ENCODE results near the gene C21orf58.

Gene C21orf58

DNA sequence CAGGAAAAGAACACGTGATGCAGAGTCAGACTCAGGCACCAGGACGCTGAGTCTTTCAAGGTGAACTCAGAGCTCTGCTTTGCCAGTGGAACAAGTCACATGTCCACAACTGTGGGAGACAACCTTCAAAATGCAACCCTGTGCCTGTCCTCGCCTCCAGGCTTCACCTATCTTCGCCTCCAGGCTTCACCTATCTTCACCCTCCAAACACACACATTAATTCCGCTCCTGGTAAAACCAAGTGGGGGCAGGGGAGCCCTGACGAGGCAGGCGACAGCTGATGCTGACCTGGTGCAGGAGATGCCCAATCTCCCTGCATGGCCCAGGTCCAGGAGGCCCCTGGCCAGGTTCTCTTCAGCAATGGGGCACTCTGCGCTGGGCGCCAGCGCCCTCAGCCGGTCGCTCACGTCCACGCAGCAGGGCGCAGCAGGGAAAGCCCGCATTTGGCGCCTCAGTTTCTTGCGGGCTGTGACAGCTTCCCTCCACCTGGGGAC, 67.1 kb downstream of the C21orf58 start:
- no peak overlapping the region for H3K4me3 ChIP-seq (ENCODE audit: low read length)
- no peak for DNase-seq (ENCODE audit: low read depth)
- TF ChIP-seq, protein P1, sequence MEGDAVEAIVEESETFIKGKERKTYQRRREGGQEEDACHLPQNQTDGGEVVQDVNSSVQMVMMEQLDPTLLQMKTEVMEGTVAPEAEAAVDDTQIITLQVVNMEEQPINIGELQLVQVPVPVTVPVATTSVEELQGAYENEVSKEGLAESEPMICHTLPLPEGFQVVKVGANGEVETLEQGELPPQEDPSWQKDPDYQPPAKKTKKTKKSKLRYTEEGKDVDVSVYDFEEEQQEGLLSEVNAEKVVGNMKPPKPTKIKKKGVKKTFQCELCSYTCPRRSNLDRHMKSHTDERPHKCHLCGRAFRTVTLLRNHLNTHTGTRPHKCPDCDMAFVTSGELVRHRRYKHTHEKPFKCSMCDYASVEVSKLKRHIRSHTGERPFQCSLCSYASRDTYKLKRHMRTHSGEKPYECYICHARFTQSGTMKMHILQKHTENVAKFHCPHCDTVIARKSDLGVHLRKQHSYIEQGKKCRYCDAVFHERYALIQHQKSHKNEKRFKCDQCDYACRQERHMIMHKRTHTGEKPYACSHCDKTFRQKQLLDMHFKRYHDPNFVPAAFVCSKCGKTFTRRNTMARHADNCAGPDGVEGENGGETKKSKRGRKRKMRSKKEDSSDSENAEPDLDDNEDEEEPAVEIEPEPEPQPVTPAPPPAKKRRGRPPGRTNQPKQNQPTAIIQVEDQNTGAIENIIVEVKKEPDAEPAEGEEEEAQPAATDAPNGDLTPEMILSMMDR (conservative IDR thresholded peaks at IDR 0.05; ENCODE audit: low read depth, low read length), result no peak

DNA sequence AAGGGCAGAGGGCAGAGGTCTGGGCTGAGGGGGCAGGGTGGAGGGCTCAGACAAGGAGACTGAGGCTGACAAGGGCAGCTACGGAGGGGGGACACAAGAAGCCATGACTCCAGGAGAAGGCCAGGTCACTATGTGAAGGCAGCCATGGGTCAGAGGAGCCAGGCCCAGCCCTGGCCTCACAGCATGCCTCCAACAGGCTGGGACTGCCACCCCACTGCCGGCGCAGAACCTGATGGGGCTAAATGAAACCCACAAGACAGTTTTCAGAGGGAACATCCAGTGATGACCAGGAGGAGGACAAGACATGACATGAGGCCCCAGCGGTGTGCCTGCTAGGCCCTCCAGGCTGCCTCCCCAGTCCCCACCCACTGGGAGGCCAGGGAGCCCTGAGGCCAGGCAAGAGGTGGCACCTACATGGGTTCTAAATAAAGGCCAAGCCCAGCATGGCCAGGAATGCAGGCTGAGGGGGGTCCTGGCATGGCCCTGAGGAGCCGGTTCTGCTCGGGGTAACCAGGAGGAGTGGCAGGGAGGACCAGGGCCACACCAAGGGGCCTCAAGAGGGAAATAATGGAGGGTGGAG, 67.8 kb downstream of the C21orf58 start:
- no peak for DNase-seq (ENCODE audit: low read depth)
- no peak overlapping the region for H3K4me3 ChIP-seq (ENCODE audit: low read length)
- TF ChIP-seq, protein P1 (conservative IDR thresholded peaks at IDR 0.05; ENCODE audit: low read depth, low read length), result no peak

DNA sequence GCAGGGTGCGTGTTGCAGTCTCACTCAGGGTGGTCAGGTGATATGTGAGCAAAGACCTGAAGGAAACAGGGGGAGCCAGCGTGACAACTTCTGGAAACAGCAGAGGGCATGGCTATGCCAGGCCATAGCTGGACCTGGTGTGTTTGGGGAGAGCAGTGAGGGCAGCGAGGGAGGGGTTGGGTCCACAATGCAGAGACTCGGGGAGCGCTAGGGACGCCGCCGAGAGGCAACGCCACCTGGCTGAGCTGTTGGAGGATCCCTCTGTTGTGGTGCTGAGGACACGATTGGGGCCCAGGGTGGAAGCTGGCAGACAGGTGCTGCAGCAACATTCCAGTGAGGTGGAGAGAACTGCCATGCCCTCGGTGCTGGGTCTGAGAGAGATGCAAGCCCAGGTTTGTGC, 68.5 kb downstream of the C21orf58 start:
- no peak for DNase-seq (ENCODE audit: low read depth)
- H3K4me3 ChIP-seq (ENCODE audit: low read length), result no peak overlapping the region
- TF ChIP-seq, protein P1 (conservative IDR thresholded peaks at IDR 0.05; ENCODE audit: low read depth, low read length), result no peak

DNA sequence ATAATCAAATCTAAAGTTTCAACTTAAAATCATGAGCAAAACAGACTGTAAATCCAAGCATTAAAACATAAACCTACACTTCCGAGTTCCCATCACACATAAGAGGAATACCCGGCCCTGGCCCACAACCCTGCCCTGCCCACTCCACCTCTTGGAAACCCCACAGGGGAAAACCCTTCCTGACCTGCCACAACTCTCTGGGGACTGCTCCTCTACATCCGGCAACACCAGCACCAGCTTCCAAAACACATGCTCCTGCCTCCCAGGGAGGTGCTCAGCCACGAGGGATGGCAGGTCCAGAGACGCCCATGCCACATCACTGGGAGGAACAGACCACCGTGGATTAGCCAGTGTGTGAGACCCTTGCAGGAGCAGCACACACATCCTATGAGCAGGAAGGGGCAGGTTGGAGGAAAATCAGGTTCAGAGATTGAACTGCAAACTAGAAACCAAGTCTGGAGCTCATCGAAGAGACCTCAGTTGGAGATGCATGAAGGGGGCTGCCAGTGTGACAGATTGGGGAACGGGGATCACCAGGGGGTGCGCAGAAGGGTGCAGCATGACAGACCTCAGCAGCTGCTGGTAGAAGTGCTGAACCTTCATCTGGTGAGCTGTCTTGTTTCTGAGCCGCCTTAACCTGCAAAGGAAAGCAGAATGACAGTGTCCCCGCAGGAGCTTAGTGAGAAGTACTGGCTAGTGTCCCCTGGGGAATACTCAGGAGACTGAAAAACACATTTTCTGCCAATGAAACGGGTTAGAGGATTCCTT, 69.3 kb downstream of the C21orf58 start:
- TF ChIP-seq, protein P1 (conservative IDR thresholded peaks at IDR 0.05; ENCODE audit: low read depth, low read length), result no peak
- no peak for DNase-seq (ENCODE audit: low read depth)
- H3K4me3 ChIP-seq (ENCODE audit: low read length), result no peak overlapping the region

DNA sequence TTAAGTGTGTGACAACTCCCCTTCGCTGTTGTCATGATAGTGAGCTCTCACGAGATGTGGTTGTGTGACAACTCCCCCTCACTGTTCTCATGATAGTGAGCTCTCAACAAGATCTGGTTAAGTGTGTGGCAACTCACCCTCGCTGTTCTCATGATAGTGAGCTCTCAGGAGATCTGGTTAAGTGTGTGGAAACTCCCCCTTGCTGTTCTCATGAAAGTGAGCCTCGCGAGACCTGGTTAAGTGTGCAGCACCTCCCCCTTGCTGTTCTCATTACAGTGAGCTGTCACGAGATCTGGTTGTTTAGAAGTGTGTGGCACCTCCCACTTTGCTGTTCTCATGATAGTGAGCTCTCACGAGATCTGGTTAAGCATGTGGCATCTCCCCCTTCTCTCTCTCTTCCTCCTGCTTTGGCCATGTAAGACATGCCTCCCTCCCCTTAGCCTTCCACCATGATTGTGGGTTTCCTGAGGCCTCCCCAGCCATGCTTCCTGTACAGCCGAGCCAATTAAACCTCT, 70.0 kb downstream of the C21orf58 start:
- DNase-seq (ENCODE audit: low read depth), result no peak
- no peak overlapping the region for H3K4me3 ChIP-seq (ENCODE audit: low read length)
- TF ChIP-seq, protein P1 (conservative IDR thresholded peaks at IDR 0.05; ENCODE audit: low read depth, low read length), result no peak

DNA sequence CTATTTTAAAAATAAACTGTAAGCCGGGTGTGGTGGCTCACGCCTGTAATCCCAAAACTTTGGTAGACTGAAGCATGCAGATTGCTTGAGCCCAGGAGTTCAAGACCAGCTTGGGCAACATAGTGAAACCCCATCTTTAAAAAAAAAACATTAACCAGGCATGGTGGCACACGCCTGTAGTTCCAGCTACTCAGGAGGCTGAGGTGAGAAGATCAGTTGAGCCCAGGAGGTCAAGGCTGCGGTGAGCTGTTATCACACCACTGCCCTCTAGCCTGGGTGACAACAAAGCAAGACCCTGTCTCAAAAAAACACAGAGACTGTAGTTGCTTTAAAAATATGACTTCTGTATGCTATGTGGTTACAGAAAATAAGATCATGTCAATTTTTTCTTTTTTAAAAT, 70.8 kb downstream of the C21orf58 start:
- no peak overlapping the region for H3K4me3 ChIP-seq (ENCODE audit: low read length)
- TF ChIP-seq, protein P1 (conservative IDR thresholded peaks at IDR 0.05; ENCODE audit: low read depth, low read length), result no peak
- DNase-seq (ENCODE audit: low read depth), result no peak
